ENCODE data around the gene SPATA1.
A peak's percentile ranks its signal among the peaks of the same experiment; 100 is the strongest.
"Not testable (repeated sequence)": the region's sequence is repeated elsewhere in the genome, so short reads cannot be mapped to it uniquely, and the experiment has no call there.

Gene SPATA1

GRCh38 chr1:84594959-84595358 is 88.8 kb downstream of the SPATA1 start:
- not testable (repeated sequence) for DNase-seq (ENCODE audit: low read depth, low spot score)

DNA sequence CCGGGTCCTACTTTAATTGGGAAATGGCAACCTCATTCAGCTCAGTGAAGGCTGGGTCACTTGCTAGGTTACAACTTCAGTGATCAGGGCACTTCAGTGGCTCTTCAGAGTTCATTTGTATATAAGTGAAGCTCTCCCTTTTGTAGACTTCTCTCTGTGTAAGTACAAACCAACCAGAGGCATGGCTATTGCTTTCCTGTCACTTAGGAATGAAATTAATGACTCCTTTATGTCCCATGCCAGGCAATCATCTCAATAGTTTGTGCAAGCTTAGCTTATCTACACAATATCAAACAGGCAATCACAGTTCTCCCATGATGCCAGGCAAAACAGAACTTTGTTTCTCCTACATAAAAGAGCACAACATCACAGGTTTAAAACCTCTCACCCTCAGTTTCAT is 90.8 kb downstream of the SPATA1 start:
- DNase-seq (ENCODE audit: low read depth, low spot score): no peak

DNA sequence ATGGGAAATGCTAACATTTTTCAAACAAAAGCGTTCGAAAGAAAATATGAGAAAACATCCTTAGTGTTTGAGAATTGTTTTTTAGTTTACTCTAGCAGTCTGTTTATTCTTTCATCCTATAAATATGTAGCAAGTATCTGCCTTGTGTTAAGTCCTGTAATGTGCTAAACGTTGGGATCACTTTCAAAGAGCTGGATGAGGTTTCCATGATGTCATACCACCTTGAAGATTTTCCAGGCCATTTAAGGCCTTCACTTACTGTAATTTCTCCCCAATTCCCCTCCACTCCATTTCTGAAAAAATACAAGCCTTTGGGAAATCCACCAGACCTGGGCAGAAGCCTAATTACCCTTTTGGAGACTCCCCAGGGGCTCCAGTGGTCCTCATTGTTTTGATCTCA is 92.2 kb downstream of the SPATA1 start:
- no peak for DNase-seq (ENCODE audit: low read depth, low spot score)

- no peak for DNase-seq (ENCODE audit: low read depth, low spot score)
Measured at GRCh38 chr1:84598846-84599741, 92.9 kb downstream of the SPATA1 start.

DNA sequence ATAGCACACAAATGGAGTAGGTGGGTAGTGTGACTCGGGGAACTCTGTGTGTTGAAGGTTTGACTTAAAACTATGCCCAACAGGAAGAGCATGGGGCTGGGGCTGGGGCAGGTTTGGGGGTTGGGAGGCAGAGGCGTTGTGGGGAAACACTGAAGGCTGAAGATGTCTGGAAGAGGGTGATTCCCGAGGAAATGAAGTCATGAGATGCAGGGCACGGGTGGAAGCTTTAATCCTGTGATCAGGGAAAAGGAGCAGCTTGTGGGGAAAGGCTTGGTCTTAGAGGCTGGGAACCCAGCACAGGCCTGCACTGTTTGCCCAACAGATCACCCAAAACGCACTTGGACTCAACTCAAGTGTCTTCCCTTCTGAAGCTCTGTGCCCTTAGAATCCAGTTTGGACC is 94.6 kb downstream of the SPATA1 start:
- DNase-seq (ENCODE audit: low read depth, low spot score): no peak

GRCh38 chr1:84603223-84603622 is 97.0 kb downstream of the SPATA1 start:
- DNase-seq (ENCODE audit: low read depth, low spot score): no peak

DNA sequence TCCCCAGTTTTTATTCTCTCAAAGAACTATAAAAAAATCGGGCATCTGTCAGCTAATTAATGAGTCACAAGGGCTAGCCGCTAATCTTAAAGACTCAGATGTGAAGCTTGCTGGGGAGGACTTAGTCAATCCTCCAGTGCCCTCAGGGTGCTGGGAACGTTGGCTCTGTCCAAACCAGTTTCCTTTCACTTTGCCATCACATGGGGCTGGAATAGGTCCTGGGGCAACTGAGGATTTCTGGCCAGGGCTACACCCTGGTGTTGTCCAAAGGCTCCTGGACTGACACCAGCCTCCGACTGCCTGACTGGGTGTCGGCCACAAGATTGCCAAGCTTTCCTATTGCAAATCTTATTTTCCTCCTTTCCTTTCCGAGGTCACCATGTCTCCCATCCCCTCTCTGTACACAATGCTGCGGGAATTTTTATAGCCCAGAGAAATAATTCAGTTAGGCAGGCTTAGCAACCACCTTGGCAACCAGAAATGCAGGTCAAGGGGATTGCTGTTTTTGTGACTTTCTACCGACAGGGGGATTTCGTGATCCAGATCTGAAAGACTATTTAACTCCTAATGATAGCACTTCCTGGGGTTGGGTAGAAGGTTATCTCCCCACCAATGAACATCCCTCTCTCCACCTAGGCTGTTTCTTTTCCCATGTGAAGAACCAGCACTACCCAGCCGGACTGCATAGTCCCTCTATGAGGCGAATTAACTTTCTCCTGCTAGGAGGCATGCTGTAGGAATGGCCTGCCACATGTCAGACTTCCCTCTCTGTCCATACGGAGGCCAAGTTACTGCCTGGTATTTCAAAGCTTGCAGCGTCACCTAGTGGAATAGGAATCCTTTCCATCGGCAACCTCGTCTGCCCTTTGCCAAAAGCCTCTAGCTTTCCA is 98.0 kb downstream of the SPATA1 start:
- DNase-seq (ENCODE audit: low read depth, low spot score): peak; percentile 28

DNA sequence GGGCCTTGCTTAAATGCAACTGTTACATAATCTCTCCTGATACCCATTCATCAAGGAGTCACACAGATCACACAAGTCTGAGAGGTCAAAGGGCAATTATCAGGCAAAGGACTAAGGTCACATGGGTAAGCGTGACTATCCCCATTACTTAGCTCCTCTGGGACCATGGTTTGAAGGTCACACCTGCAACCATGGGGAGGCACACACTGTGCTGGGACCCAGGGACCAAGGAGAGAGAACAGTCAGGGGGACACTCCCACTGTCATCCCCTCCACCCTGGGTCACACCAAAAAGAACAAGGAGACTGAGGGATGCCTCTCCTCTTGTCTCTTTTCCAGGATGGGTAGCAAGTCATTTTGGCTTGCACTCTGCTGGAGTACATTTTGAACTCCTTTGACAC is 99.0 kb downstream of the SPATA1 start:
- no peak for DNase-seq (ENCODE audit: low read depth, low spot score)

- DNase-seq (ENCODE audit: low read depth, low spot score): no peak
Measured at GRCh38 chr1:84606977-84607376, 100.8 kb downstream of the SPATA1 start.

DNA sequence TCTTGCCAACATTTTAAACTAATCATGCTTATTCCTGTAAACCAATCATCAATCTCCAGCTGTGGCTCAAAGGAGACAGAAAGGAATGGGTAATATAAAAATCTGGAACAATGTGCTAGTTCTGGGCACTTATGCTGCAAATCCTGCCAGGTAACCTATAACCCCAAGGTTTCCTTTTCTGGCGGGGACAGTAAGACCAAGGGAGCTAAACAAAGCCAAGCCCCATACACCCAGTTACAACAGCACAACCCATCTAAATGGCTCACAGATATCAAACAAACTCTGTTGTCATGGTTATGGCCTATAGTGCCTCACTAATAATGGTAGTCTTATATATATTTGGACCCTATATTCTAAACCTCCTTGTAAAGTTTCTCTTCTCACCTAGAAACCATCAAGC is 104.9 kb downstream of the SPATA1 start:
- DNase-seq (ENCODE audit: low read depth, low spot score): no peak

GRCh38 chr1:84611796-84612195 is 105.6 kb downstream of the SPATA1 start:
- no peak for DNase-seq (ENCODE audit: low read depth, low spot score)

DNA sequence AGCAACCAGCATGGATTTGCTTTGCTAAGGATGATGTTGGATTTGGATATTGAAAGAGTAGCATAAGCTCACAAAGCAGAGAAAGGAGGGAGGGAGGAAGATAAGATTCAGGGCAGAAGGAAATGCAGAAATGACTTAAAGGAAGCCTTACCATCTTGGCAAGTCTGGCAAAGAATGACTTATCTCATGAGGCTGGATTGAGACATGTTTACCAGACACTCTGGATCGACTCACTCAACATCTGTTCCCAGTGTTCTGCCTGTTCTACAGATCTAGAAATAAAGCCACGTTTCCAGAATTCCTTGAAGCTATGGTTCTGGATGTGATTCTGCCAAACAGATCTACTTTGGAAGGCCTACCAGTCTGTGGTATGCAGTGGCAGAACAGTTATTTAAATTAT is 106.8 kb downstream of the SPATA1 start:
- no peak for DNase-seq (ENCODE audit: low read depth, low spot score)

- no peak for DNase-seq (ENCODE audit: low read depth, low spot score)
Measured at GRCh38 chr1:84613887-84614286, 107.7 kb downstream of the SPATA1 start.

- no peak for DNase-seq (ENCODE audit: low read depth, low spot score)
Measured at GRCh38 chr1:84615790-84616189, 109.6 kb downstream of the SPATA1 start.

All from iPS DF 19.7 (cell line).